HepG2 (cell line): ENCODE data around the gene NPPA. TPM values are rescaled to one million over a fixed set of nuclear protein-coding genes. Genes with fewer than 3 reads are reported as not detected.

Experiments
- CTCF ChIP-seq: sonication (generic); formaldehyde crosslinking; IDR thresholded peaks from 2 replicates; pipeline ENCODE4 v1.5.0; 2020; ENCODE audit warnings: mild to moderate bottlenecking, missing genetic modification reagents, moderate library complexity
- GFI1 ChIP-seq: sonication (generic); formaldehyde crosslinking; IDR thresholded peaks from 2 replicates; pipeline ENCODE4 v1.5.0; 2020; ENCODE audit warnings: missing genetic modification reagents, mild to moderate bottlenecking, borderline replicate concordance
- HNF4G ChIP-seq, 2 experiments: sonication (generic) in 1 of 2; formaldehyde crosslinking in 1 of 2; IDR thresholded peaks; 2 replicates each; pipeline versions ENCODE4 v1.4.0 to v1.6.1; 2011 to 2020; ENCODE audit warnings: borderline replicate concordance in 2 of 2, low read depth in 2 of 2, mild to moderate bottlenecking in 2 of 2, low read length in 1 of 2, missing genetic modification reagents in 1 of 2, moderate library complexity in 1 of 2
- KDM2A ChIP-seq: sonication (generic); formaldehyde crosslinking; IDR thresholded peaks from 2 replicates; pipeline ENCODE4 v1.4.0; 2020; ENCODE audit warnings: low read depth, missing genetic modification reagents, borderline replicate concordance
- KDM6A ChIP-seq: IDR thresholded peaks from 2 replicates; pipeline ENCODE4 v1.6.1; 2016; ENCODE audit warnings: low read depth
- KLF13 ChIP-seq: sonication (generic); formaldehyde crosslinking; IDR thresholded peaks from 2 replicates; pipeline ENCODE4 v1.4.0; 2020; ENCODE audit warnings: mild to moderate bottlenecking, missing genetic modification reagents
- MXD4 ChIP-seq: IDR thresholded peaks from 2 replicates; pipeline ENCODE4 v1.6.1; 2016; ENCODE audit warnings: mild to moderate bottlenecking, missing biosample characterization, missing genetic modification reagents
- NFE2L1 ChIP-seq: sonication (generic); formaldehyde crosslinking; IDR thresholded peaks from 2 replicates; pipeline ENCODE4 v1.4.0; 2020; ENCODE audit warnings: missing genetic modification reagents, mild to moderate bottlenecking, borderline replicate concordance
- NR2F6 ChIP-seq, 2 experiments: IDR thresholded peaks; 2 replicates each; pipeline ENCODE4 v1.6.1; 2016; ENCODE audit warnings: antibody characterized with exemption in 1 of 2, mild to moderate bottlenecking in 1 of 2
- PRDM10 ChIP-seq: sonication (generic); formaldehyde crosslinking; IDR thresholded peaks from 2 replicates; pipeline ENCODE4 v1.4.0; 2020; ENCODE audit warnings: low read depth, missing genetic modification reagents
- REPIN1 ChIP-seq: sonication (generic); formaldehyde crosslinking; IDR thresholded peaks from 2 replicates; pipeline ENCODE4 v1.8.0; 2022; ENCODE audit warnings: missing genetic modification reagents, low read depth, mild to moderate bottlenecking, borderline replicate concordance
- TMF1 ChIP-seq: sonication (generic); formaldehyde crosslinking; IDR thresholded peaks from 2 replicates; pipeline ENCODE4 v1.8.1; 2022; ENCODE audit warnings: low read depth, missing genetic modification reagents
- UBTF ChIP-seq: sonication (generic); formaldehyde crosslinking; IDR thresholded peaks from 2 replicates; pipeline ENCODE4 v1.4.0; 2020; ENCODE audit warnings: mild to moderate bottlenecking, missing genetic modification reagents
- ZFAT ChIP-seq: sonication (generic); formaldehyde crosslinking; conservative IDR thresholded peaks from 2 replicates; pipeline ENCODE4 v1.8.1; 2023; ENCODE audit warnings: missing genetic modification reagents, inconsistent platforms
- ZFP91 ChIP-seq: sonication (generic); formaldehyde crosslinking; IDR thresholded peaks from 2 replicates; pipeline ENCODE4 v1.9.0; 2022; ENCODE audit warnings: missing genetic modification reagents, mild to moderate bottlenecking, borderline replicate concordance
- ZNF598 ChIP-seq: sonication (generic); formaldehyde crosslinking; IDR thresholded peaks from 2 replicates; pipeline ENCODE4 v1.5.1; 2020; ENCODE audit warnings: mild to moderate bottlenecking, missing genetic modification reagents, borderline replicate concordance
- polyA plus RNA-seq, 8 experiments: library from polyadenylated mRNA; depleted of rRNA in 3 of 8; stranded (reverse) in 7 of 8; unstranded in 1 of 8; fragments of >200 nt; fragmentation: Illumina TruSeq in 4 of 8; extraction: Trizol in 4 of 8; gene quantifications; 2 replicates each; pipeline versions ENCODE4 v1.2.1 to v1.2.3, GENCODE V29; 2011 to 2016; ENCODE audit warnings: low read depth in 4 of 8, missing spikeins in 1 of 8, mixed read lengths in 1 of 8; ENCODE audit not compliant: insufficient read depth in 1 of 8
- total RNA-seq, 5 experiments: library from RNA; depleted of rRNA; stranded (reverse); fragments of >200 nt; fragmentation: Illumina TruSeq; extraction: Trizol; gene quantifications; 2 replicates each; pipeline ENCODE4 v1.2.3, GENCODE V29; 2016; ENCODE audit warnings: low read depth in 1 of 5

Gene NPPA
- total and polyA plus RNA-seq, 2 of the 13 experiments (the other 11 are each of a cell fraction or from before 2014, with no cell fraction given), result not detected

- TF ChIP-seq KLF13 (CRISPR knock-in tag), result 0 out of 2 replicates have a peak, but pooled peaks have one; percentile 39
- no peak for TF ChIP-seq REPIN1 (CRISPR knock-in tag)
- TF ChIP-seq ZNF598 (CRISPR knock-in tag), result 0 out of 2 replicates have a peak, but pooled peaks have one; percentile 34
- no peak for TF ChIP-seq NR2F6 (IDR thresholded peaks at IDR 0.05)
- peak; percentile 12; the same call in 1 of the 2 replicates for TF ChIP-seq NR2F6 (CRISPR knock-in tag; IDR thresholded peaks at IDR 0.05)
- TF ChIP-seq GFI1 (CRISPR knock-in tag), result peak; percentile 36; the same call in 1 of the 2 replicates
- TF ChIP-seq KDM6A, result 0 out of 2 replicates have a peak, but pooled peaks have one; percentile 14
- no peak for TF ChIP-seq HNF4G (IDR thresholded peaks at IDR 0.05; ENCODE audit: borderline replicate concordance, low read depth, low read length)
- 0 out of 2 replicates have a peak, but pooled peaks have one; percentile 37 for TF ChIP-seq HNF4G (CRISPR knock-in tag; IDR thresholded peaks at IDR 0.05; ENCODE audit: borderline replicate concordance, low read depth)
- TF ChIP-seq UBTF (CRISPR knock-in tag), result peak; percentile 52; the same call in 1 of the 2 replicates
- TF ChIP-seq ZFP91 (CRISPR knock-in tag), result peak; percentile 79; the same call in 1 of the 2 replicates
- TF ChIP-seq PRDM10 (CRISPR knock-in tag), result peak; percentile 19; the same call in 1 of the 2 replicates
- peak; percentile 27; the same call in 1 of the 2 replicates for TF ChIP-seq NFE2L1 (CRISPR knock-in tag)
- TF ChIP-seq TMF1, result no peak
- TF ChIP-seq ZFAT (CRISPR knock-in tag), result no peak
- peak; percentile 13; the same call in 1 of the 2 replicates for TF ChIP-seq KDM2A (CRISPR knock-in tag)
- TF ChIP-seq MXD4 (CRISPR knock-in tag), result 0 out of 2 replicates have a peak, but pooled peaks have one; percentile 12
- TF ChIP-seq CTCF, result peak; percentile 10; the same call in 1 of the 2 replicates
Observed at GRCh38 chr1:11802973-11803885, 44.4 kb downstream of the NPPA start (continued).
